Gastrocnemius medialis (tissue), 4 donors: ENCODE data around the gene PRG3.

Experiments used
- CTCF ChIP-seq, 5 experiments: fragments of 450-650 bp in 3 of 5; fragments of 200-600 bp in 2 of 5; sonication (generic) in 2 of 5; IDR thresholded peaks in 4 of 5; conservative IDR thresholded peaks in 1 of 5; 1 replicate in 4 of 5; 2 replicates in 1 of 5; pipeline ENCODE4 v1.5.1; 2016 to 2019; ENCODE audit warnings: antibody characterized with exemption in 5 of 5, mild to moderate bottlenecking in 3 of 5, moderate library complexity in 3 of 5
- POLR2A ChIP-seq, 2 donors: fragments of 450-650 bp; IDR thresholded peaks; one replicate each; pipeline ENCODE4 v1.6.1; 2017; ENCODE audit warnings: antibody characterized with exemption in 2 of 2, mild to moderate bottlenecking in 2 of 2, moderate library complexity in 2 of 2

DNA sequence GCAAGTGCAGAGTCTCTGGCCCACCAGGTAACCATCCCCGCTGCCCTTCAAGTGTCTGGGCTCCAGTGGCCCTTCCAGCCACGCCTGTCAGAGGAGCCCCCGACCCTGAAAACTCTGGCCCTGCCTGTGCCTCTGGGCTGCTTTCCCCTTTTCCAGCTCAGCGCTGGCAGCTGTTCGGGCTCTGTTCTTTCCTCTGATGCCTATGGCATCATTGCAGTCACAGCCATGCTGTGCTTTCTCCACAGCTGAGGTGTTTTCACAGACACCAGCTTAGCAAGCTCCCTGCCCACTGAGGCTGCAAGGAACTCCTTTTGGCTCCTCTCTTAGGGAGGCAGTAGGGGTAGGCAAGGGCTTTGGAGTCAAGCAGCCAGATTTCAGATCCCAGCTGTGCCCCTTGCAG, 21.6 kb downstream of the PRG3 start:
- TF ChIP-seq CTCF (IDR thresholded peaks at IDR 0.05 in 4 of 5, conservative IDR thresholded peaks at IDR 0.05 in 1 of 5) (no peak), POLR2A (IDR thresholded peaks at IDR 0.05) (no peak)
